HG03571 (cell line): Measurements from ENCODE around the gene SLC38A1.
A peak's percentile ranks its signal among the peaks of the same experiment; 100 is the strongest.

Experiments used
- ATAC-seq: cut with Tn5 transposase; IDR thresholded peaks from one replicate; pipeline ENCODE4 v1.9.1; 2021; ENCODE audit not compliant: unreplicated experiment

The SLC38A1 gene

DNA sequence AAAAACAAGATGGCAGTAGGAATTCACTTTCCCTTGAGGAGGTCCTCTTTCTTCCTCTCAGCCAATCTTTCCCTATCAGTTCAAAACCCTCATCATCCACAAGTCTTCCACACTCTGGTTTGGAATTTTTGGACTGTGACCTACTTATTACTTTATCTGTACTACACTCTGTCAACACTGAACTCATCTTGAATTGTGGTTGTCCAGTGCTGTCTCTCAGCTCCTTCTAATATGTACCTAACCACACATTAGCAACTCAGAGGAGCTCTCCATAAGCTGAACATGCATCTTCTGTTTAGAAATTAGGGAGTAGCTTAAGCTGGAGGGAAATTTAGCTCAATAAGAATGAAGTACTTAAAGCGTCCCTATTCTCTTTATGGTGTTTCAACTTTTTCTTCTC lies 34.8 kb downstream of the SLC38A1 start:
- ATAC-seq, result no peak

DNA sequence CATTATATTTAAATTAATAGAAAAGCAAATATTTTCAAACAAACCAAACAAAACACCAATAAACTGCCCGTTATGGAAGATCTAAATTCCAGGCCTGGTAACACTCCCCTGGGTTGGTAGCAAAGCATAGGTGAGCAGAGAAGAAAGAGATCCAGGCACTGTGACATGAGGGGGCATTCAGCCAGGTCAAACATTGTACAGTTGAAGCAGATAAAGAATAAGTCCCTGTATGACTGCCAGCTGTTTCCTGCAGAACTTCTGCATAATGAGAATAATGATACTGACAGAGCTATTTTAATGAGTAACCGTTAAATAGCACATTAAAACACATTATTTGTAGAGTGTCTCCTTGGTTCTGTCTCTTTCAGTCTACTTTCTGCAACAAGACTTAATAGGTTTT lies 35.4 kb downstream of the SLC38A1 start:
- ATAC-seq, result no peak

DNA sequence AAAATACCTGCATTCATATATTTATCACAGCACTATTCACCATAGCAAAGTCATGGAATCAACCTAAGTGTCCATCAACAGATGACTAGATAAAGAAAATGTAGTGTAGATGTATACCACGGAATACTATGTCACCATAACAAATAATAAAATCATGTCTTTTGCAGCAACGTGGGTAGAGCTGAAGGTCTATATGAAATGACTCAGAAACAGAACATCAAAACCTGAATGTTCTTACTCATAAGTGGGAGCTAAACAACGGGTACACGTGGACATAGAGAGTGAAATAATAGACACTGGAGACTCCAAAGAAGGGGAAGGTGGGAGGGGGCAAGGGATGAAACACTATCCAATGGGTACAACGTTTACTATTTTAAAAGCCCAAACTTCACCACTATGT lies 37.9 kb downstream of the SLC38A1 start:
- ATAC-seq, result no peak

DNA sequence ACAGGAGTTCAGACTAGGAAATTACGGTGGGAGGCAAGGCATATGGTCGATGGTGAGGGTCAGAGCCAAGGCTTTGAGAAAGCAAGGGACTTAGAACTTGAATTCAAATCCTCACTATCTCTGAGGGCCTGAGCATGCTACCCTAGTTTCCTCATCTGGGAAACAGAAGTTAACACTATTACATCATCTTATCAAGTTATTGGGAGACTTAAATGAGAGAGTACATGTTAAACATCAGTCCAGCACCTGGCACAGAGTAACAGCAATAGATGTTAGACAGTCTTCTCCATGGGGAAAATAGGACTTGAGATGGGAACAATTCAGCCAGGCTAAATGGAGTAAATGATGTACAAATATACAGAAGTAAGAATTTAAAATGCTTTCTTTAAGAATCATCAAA lies 38.5 kb downstream of the SLC38A1 start:
- no peak for ATAC-seq

DNA sequence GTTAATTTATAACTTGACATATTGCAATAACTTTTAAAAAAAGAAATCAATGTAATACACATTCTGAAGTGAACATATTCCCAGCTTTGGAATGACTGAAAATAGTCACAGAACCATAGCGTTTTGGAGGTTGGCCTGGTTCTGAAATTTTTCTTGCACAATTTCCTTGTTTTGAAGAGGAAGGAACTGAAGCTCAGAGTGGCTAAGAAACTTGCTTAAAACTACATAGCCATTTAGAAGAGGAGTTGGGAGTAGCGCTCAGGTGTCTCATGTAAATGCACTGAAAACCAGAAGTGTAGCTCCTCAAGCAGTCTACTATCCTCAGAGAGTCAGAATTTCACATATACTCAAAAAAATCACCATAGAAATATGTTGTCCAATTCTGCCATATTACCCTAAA lies 41.2 kb downstream of the SLC38A1 start:
- ATAC-seq, result no peak

DNA sequence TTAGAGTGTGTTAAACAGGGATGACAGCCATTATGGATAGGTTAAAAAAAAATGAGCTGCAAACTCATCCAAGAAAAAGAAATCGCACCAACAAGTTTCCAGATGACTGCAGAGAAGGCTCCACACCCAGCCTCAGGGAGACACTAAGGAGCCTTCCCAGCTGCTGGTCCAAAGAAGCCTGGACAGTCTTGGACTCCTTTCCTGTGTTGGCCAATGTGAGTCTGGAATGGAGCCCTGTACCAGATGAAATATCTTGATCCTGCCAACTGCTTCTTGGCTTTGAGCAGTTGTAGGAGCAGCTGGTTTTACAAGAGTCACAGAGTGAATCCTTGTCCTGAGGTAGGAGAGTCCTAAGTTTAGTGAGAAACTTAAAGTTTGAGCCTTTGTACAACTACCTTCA lies 44.5 kb downstream of the SLC38A1 start:
- ATAC-seq, result no peak

DNA sequence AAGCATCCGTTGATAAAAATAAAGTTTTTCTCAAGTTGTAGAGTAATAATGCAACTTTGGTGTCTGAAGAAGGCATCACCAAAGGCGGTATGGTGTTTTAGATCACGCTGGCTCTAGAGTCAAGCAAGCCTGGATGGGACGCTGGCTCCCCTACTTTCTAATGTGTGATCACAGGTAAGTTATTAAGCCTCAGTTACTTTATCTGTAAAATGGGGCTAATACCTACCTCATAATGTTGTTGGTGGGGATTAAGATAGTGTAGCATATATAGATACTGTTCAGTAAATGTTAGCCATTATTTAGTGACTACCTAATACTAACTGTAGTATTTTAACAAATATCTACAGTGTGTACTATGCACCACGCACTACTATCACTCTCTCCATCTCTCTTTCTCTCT lies 45.8 kb downstream of the SLC38A1 start:
- no peak for ATAC-seq

DNA sequence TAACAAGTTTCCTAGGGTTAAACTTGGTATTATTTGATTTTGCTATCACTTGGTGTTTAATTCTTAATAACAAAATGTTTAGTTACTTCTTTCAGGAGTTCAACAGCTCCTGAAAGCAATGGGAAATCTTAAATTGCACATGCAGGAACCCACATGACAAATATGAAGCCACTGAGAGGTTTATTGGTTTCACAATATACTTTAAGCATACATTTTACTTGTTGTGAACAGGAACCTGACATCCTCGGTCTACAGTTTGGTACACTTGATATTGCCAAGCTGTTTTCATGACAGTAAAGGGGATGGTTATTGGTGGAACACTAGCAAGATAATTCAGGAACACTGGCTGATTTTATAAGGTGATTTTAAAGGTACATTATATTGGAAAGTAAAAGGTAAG lies 46.2 kb downstream of the SLC38A1 start:
- ATAC-seq, result no peak

DNA sequence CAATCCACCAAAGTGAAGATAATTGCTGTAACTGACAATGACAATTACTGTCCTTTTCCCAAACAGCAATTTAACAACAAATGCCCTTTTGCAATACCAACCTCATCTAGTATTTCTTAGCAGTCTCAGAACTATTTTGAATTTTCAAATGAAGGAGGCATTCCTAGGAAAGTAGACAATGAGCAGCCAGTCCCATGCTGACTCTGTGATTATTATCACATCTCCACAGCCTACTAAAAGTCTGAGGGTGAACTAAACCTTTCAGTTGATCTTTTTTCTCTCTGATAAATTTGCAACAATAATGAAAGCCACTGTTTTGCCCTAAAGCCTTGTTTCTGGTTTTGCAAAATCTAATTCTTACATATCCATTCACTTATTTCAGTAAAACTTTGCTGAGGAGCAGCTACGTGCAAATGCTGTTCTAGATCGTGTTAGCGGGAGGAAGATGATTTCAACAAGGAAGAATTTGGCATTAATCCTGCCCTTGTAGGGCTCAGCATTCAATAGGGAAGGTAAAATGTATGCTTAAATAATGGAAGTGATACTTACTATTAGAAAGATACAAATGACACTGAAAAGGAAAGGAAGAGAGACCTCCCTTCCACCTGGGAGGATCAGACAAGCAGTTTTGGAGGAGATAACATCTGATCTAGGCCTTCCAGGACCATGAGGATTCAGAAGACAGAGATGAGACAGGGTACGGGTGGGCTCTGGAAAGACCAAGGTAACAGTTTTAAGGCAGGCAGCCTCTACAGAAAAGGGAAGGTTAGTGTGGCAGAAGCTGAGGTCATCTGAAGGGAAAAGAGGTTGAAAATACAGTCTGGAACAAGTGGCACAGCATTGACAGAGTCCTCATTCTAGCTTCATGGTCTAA lies 47.4 kb downstream of the SLC38A1 start:
- ATAC-seq, result no peak

DNA sequence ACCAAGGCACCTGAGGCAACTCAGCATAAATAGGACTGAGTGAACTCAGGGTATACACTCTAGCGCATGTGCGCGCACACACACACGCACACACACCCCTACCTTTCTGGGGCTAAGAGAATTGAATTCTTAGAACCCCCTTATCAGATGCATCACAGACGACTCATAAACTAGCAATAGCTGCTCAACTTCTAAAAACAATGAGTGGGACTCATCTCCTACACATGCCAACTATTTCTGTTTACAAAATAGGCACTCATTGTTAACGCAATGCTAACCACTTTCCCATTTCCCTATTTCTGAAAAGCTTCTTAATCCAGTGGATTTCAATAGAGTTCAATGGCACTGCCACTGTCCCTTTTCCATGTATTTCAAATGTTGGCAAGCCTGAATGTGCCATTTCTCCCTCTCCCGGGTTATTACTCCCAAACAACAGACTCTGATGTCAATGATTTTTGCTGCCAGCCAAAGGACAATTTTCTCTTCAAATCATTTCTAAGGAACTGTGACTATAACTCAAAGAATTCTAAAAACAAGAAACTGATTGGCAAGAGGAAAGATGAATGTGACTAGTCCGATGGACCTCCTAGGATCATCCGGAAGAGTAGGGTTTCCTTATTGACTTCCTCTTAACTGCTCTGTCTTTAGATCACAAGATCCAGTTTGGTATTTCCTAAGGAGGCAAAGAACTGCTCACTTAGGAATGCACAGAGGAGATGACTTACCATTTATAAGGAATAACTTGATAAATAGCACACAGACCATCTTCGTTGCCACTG lies 48.8 kb downstream of the SLC38A1 start:
- ATAC-seq, result no peak

DNA sequence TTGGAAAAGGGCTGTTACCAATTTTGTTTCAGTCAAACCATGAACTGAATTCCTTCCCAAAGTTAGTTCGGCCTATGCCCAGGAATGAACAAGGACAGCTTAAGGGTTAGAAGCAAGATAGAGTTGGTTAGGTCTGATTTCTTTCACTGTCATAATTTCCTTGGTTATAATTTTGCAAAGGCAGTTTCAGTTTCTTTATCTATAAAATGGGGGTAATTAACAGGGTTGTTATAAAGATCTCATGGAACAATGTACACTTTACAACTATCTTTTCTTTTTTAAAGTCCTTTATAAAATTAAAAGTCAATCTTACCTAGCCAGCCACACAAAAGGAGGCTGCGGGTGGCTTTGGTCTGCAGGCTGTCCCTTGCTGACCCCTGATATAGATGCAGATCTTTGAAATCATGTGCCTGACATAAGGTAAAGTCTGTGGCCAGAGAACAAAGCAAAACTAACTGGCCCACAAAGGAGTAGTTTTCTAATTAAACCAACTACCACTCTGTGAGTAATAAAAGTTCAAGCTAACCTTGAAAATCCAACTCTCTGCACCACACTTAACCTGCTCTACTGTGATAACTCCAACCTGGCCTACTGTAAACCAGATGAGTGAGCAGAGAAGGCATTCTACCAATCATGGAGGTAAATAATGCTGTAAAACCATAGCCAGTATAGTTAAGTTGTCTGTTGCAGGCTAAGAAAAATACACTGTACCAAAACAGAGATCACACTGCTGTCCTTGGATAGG lies 49.5 kb downstream of the SLC38A1 start:
- no peak for ATAC-seq

DNA sequence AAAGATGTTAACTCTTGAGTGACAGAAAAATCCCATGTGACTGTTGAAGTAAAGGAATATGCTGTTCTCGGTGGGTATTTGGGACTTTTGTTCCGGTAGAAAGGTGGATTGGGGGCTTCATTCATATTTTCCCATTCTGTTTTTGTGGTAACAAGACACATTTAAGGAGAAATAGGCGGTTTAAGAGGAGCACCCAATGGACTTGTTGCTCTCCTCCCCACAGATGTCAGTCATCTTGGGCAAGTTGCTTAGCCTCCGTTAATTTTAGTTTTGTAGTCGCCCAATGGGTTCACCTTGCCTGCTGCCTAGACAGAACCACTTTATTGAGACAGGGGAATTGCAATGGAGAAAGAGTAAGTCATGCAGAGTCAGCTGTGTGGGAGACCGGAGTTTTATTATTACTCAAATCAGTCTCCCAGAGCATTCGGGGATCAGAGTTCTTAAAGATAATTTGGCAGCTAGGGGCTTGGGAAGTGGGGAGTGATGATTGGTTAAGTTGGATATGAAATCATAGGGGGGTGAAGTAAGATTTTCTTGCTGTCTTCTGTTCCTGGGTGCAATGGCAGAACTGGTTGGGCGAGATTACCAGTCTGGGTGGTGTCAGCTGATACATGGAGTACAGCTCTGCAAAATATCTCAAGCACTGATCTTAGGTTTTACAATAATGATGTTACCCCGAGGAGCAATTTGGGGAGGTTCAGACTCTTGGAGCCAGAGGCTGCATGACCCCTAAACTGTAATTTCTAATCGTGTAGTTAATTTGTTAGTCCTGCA lies 50.3 kb downstream of the SLC38A1 start:
- ATAC-seq, result no peak

DNA sequence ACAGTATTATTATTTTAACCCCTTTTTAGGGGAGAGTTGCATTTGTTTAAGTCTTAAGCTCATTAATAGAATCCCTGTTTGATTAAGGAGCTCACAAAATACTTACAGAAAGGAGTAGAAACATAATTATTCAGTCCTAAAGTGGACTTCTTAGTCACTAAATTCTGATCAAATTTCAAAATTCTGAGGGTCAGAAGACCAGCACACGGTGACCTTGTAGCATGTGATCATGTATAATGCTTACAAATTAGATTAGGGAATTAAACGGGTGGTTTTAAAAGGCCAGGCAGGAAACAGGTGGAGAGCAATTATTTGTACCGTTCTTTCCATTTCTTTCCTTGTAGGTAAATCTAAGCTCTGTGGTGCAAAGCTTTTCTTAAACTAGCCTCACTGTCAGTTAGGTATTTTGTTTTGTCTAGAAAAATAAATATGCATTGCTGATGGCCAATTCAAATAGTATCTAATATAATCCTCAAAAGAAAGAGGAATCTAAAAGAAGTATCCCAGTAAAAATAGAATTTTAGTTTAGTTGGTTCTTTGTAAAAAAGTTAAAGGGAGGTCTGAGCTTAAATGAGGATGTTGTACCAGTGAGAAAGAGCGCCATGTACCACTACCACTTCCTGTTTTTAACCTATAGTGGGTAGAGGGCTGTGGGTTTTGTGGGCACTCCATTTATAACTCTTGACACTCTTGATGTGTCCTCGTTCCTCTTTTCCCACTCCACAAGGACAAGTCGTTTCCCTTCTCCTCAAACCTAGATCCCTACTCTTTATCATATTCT lies 51.1 kb downstream of the SLC38A1 start:
- ATAC-seq, result peak; percentile 61

DNA sequence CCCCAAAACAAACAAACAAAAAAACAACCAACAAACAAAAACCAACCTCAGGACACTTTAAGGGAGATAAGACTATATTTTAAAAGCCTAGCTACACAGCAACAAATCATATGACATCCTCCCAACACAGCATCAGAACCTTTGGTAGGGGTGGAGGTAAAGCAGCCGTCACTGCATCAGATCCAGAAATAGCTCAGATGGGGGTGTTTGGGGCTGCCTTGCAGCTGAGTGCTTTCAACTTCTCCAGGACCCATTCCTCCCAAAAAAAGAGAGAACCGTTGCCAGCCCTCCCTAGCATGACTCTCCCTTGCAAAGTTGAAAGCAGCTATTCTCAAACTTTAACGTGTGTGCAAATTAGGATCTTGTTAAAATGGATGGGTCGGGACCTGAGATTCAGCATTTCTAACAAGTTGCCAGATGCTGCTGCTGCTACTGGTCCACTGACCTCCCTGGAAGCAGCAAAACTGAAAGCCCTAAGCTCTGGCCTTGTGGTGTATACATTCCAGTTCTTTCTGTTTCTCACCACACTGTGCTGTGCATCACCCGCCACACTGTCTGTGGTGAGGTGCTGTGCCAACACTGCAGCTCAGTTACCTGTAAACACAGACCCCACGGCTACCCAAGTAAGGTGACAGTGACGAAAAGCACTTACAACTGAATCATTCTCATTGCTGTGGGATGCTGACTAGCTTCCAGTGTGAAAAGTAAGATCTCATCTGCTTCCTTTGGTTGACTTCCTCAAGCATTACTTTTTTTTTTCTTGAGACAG lies 54.0 kb downstream of the SLC38A1 start:
- ATAC-seq, result peak; percentile 46

DNA sequence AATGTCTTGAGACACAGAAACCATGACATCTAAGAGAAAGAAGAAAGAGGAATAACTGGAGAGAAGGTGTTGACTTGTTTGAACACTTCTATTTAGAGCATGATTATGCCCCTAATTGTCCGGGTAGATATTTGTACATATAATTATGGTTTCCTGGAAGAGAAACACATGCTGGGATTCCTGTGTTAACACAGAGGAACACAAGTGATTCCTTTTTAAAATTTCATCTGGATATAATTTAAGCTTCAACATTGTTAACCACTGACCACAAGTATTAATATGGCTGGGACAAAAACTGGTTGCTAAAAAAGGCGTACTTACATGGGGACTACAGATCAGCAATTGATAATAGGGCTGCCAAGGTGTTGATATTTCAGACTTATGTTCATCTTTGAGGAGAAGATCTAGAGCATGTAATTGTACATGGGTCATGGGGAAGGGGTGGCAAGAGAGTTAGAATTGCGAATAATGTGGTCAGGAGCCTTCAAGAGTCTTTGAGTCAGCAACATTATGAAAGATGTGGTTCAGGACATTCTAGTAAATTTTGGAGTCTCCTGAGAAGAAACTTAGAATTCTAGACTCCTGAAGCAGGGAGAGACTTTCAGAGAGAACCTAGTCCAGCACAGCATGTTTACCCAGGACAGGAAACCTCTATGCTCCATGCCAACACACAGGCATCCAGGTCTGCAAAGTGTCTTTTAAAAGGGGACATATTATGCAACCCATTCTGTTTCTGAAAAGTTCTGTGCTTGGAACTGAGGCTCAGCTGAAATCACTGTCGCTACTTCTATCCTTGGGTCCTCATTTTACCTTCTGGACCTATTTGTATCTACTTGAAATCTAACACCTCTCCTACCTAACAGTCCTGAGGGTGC lies 56.5 kb downstream of the SLC38A1 start:
- no peak for ATAC-seq

DNA sequence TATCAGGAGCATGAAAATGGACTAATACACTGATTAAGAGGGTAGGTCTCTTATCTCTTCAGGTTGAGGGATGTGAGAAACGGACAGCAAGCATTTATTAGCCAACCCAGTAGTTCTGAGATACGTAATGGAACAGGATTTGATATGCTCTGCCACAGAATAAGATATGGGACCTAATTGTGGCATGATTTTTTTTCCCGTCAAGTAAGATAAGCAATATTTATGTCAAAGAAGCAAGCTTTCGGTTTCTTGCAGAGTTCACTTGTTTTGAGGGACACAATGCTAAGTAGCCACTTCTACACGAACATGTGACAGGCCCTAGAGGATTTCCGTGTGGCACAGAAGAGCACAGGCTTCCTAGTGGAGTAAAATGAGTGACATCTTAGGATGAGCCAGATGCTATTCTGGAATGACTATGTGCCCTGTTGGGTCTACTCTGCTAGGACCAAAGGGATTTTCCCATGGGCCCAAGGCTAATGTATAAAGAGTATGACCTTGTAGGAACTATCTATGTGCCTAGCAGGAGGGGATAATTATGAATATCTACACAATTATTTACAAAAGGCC lies 57.9 kb downstream of the SLC38A1 start:
- ATAC-seq, result no peak

DNA sequence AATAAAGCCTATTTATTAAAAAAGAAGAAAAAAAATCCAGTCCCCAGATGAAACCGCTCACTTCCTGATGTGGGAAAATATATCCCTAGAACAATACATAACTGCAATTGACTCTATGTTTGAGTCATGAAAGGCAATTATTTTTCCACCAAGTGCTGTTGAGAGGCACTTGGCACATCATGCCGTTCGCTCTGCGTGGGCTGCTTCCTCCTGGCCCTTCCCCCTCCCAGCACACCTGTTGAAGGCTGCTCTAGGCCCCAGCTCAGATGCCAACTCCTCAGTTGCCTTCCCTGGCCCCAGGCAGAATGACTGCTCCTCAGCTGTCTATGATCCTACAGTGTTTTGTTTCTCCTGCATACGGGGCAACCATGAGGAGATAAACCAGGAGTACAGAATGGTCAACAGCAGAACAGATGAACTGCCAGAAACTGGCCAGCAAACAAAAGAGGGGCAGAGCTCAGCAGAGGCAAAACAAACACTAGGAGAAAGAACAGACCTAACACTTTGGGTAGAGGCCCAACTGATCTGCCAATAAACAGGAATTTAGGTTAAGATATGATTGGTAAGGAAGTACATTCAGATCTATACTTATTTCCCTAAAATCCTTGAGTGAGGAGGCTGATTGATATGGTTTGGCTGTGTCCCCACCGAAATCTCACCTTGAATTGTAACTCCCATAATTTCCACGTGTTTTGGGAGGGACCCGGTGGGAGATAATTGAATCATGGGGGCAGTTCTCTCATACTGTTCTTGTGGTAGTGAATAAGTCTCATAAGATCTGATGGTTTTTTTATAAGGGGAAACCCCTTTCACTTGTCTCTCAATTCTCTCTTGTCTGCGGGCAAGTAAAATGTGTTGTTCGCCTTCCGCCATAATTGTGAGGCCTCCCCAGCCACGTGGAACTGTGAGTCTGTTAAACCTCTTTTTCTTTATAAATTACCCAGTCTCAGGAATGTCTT lies 58.6 kb downstream of the SLC38A1 start:
- peak; percentile 62 for ATAC-seq
